NB4 (cell line): ENCODE measurements around the gene ASMTL.

ENCODE experiments used
- MAX ChIP-seq: IDR thresholded peaks from 2 replicates; pipeline ENCODE4 v1.6.1; 2011; ENCODE audit warnings: low read depth, low read length
- POLR2A ChIP-seq: IDR thresholded peaks from 2 replicates; pipeline ENCODE4 v1.6.1; 2011; ENCODE audit warnings: mild to moderate bottlenecking; ENCODE audit not compliant: insufficient read length; ENCODE audit errors: extremely low read depth
- TF ChIP-seq, protein P1 (sequence below): IDR thresholded peaks from one replicate; pipeline ENCODE4 v1.5.1; 2012; ENCODE audit warnings: low read depth, low read length

GRCh38 chrX:1481636-1482529, 29.2 kb upstream of the ASMTL start:
- TF ChIP-seq, protein P1, sequence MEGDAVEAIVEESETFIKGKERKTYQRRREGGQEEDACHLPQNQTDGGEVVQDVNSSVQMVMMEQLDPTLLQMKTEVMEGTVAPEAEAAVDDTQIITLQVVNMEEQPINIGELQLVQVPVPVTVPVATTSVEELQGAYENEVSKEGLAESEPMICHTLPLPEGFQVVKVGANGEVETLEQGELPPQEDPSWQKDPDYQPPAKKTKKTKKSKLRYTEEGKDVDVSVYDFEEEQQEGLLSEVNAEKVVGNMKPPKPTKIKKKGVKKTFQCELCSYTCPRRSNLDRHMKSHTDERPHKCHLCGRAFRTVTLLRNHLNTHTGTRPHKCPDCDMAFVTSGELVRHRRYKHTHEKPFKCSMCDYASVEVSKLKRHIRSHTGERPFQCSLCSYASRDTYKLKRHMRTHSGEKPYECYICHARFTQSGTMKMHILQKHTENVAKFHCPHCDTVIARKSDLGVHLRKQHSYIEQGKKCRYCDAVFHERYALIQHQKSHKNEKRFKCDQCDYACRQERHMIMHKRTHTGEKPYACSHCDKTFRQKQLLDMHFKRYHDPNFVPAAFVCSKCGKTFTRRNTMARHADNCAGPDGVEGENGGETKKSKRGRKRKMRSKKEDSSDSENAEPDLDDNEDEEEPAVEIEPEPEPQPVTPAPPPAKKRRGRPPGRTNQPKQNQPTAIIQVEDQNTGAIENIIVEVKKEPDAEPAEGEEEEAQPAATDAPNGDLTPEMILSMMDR, result no peak
- TF ChIP-seq POLR2A (no peak), MAX (peak; percentile 87)
